K562 (cell line): ENCODE data around the gene EME2. TPM values are rescaled to one million over a fixed set of nuclear protein-coding genes. Genes with fewer than 3 reads are reported as not detected.
A peak's percentile ranks its signal among the peaks of the same experiment; 100 is the strongest.

Experiments used
- BRD9 ChIP-seq: fragments of 450-650 bp; IDR thresholded peaks from 2 replicates; pipeline ENCODE4 v1.6.1; 2018; ENCODE audit warnings: low read depth; ENCODE audit not compliant: partially characterized antibody
- ELF4 ChIP-seq: fragments of 450-650 bp; formaldehyde crosslinking; IDR thresholded peaks from 2 replicates; pipeline ENCODE4 v1.4.0; 2022; ENCODE audit warnings: missing genetic modification characterization
- SETDB1 ChIP-seq: IDR thresholded peaks from one replicate; pipeline ENCODE4 v1.6.1; 2012; ENCODE audit warnings: low read length, control low read depth, inconsistent platforms
- polyA plus RNA-seq, 8 experiments: library from polyadenylated mRNA; depleted of rRNA in 4 of 8; stranded (reverse) in 5 of 8; unstranded in 3 of 8; fragments of >200 nt; fragmentation: Nextera tagmentation in 2 of 8; fragmentation: Illumina TruSeq in 1 of 8; extraction: Ambion mirVana in 2 of 8; extraction: Trizol in 1 of 8; gene quantifications; 2 replicates each; pipeline versions ENCODE4 v1.2.1 to v1.2.3, GENCODE V29; 2011 to 2014; ENCODE audit warnings: inconsistent platforms in 1 of 8, missing spikeins in 1 of 8
- total RNA-seq, 7 experiments: library from RNA; depleted of rRNA in 6 of 7; stranded (reverse); fragments of >200 nt in 6 of 7; fragmentation: Illumina TruSeq in 2 of 7; extraction: Trizol in 2 of 7; gene quantifications; 2 replicates each; pipeline versions ENCODE4 v1.2.1 to v1.2.3, GENCODE V29; 2011 to 2021; ENCODE audit warnings: low replicate concordance in 1 of 7
- TF ChIP-seq, protein P1 (sequence below): sonication (generic); formaldehyde crosslinking; IDR thresholded peaks from 2 replicates; pipeline ENCODE4 v1.8.0; 2022; ENCODE audit warnings: missing genetic modification reagents, mild to moderate bottlenecking, borderline replicate concordance
- TF ChIP-seq, protein P2 (sequence below), 3 experiments: IDR thresholded peaks in 2 of 3; conservative IDR thresholded peaks in 1 of 3; 2 replicates each; pipeline ENCODE4 v1.5.1; 2011 to 2012; ENCODE audit warnings: low read length in 3 of 3, mild to moderate bottlenecking in 3 of 3, control low read depth in 2 of 3, improper control_type of control experiment in 1 of 3, inconsistent platforms in 1 of 3, low read depth in 1 of 3, mixed read lengths in 1 of 3, moderate library complexity in 1 of 3; ENCODE audit not compliant: insufficient read depth in 2 of 3
- TF ChIP-seq, protein P3 (sequence below): fragments of 250-450 bp; sonication (Bioruptor Pico); IDR thresholded peaks from 2 replicates; pipeline ENCODE4 v1.5.0; 2022; ENCODE audit warnings: mild to moderate bottlenecking

Gene EME2
- total and polyA plus RNA-seq, 9 of the 15 experiments (the other 6 are each of a cell fraction or from before 2014, with no cell fraction given): 0.35 to 19.9 (median 3.5) TPM

DNA sequence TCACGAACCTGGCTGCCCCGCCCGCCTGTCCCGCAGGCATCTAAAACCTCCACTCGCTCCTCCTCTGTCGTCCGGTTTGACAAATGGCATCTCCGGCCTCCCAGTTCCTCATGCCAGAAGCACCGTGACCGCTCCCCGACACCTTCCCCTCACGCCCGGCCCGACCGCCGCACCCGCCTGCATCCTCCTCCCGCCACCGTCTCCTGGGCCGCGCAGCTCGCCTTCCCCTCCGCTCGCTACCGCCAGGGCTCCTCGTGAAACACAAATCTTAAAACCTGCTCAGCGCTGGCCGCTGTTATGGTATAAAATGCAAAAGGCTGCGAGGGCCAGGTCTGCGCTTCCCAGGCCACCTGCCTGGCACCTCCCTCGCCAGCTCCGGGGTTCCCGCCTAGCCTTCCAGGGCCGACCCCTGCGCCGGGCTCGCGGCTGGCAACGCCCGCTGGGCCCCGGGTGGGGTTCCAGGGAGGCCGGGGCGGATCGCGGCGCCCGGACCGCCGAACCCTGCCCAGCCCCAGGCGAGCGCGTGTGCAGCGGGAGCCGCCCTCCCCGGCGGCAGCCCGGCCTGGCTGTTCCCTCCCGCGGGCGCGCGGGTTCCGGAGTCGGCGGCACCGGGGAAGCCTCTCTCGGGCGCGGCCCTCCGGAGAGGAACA is 9.3 kb downstream of the EME2 start (continued):
- TF ChIP-seq, protein P1, sequence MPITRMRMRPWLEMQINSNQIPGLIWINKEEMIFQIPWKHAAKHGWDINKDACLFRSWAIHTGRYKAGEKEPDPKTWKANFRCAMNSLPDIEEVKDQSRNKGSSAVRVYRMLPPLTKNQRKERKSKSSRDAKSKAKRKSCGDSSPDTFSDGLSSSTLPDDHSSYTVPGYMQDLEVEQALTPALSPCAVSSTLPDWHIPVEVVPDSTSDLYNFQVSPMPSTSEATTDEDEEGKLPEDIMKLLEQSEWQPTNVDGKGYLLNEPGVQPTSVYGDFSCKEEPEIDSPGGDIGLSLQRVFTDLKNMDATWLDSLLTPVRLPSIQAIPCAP (CRISPR knock-in tag): no peak
- TF ChIP-seq SETDB1 (no peak), BRD9 (no peak), ELF4 (CRISPR knock-in tag) (no peak)
- TF ChIP-seq, protein P2, sequence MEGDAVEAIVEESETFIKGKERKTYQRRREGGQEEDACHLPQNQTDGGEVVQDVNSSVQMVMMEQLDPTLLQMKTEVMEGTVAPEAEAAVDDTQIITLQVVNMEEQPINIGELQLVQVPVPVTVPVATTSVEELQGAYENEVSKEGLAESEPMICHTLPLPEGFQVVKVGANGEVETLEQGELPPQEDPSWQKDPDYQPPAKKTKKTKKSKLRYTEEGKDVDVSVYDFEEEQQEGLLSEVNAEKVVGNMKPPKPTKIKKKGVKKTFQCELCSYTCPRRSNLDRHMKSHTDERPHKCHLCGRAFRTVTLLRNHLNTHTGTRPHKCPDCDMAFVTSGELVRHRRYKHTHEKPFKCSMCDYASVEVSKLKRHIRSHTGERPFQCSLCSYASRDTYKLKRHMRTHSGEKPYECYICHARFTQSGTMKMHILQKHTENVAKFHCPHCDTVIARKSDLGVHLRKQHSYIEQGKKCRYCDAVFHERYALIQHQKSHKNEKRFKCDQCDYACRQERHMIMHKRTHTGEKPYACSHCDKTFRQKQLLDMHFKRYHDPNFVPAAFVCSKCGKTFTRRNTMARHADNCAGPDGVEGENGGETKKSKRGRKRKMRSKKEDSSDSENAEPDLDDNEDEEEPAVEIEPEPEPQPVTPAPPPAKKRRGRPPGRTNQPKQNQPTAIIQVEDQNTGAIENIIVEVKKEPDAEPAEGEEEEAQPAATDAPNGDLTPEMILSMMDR (IDR thresholded peaks at IDR 0.05 in 2 of 3, conservative IDR thresholded peaks at IDR 0.05 in 1 of 3; ENCODE audit: insufficient read depth in 2 of 3, low read depth in 1 of 3, low read length in 3 of 3): 0 out of 6 replicates have a peak, but pooled peaks of 1 of the 3 experiments have one; percentile 17
- TF ChIP-seq, protein P3, sequence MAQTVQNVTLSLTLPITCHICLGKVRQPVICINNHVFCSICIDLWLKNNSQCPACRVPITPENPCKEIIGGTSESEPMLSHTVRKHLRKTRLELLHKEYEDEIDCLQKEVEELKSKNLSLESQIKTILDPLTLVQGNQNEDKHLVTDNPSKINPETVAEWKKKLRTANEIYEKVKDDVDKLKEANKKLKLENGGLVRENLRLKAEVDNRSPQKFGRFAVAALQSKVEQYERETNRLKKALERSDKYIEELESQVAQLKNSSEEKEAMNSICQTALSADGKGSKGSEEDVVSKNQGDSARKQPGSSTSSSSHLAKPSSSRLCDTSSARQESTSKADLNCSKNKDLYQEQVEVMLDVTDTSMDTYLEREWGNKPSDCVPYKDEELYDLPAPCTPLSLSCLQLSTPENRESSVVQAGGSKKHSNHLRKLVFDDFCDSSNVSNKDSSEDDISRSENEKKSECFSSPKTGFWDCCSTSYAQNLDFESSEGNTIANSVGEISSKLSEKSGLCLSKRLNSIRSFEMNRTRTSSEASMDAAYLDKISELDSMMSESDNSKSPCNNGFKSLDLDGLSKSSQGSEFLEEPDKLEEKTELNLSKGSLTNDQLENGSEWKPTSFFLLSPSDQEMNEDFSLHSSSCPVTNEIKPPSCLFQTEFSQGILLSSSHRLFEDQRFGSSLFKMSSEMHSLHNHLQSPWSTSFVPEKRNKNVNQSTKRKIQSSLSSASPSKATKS (CRISPR knock-in tag): no peak
- TF ChIP-seq, all 486 proteins: peak for 32
